ES-I3 (cell line): Measurements from ENCODE around the gene IGBP1.
"Not testable (repeated sequence)": the region's sequence is repeated elsewhere in the genome, so short reads cannot be mapped to it uniquely, and the experiment has no call there.

Experiments
- H3K36me3 ChIP-seq: 2 replicates; pipeline ENCODE4 v1.6.1; 2013; ENCODE audit warnings: mild to moderate bottlenecking, low read length, control low read depth, moderate library complexity; ENCODE audit not compliant: insufficient read depth
- H3K4me1 ChIP-seq: 2 replicates; pipeline ENCODE4 v1.6.1; 2013; ENCODE audit warnings: mild to moderate bottlenecking, control low read depth, low read length; ENCODE audit not compliant: insufficient read depth
- H3K9ac ChIP-seq: 2 replicates; pipeline ENCODE4 v1.6.1; 2013; ENCODE audit warnings: low read depth, mild to moderate bottlenecking, low read length, moderate library complexity
- H3K9me3 ChIP-seq: 2 replicates; pipeline ENCODE4 v1.6.1; 2013; ENCODE audit warnings: mild to moderate bottlenecking, low read length, moderate library complexity; ENCODE audit not compliant: control insufficient read depth, insufficient read depth

Gene IGBP1

GRCh38 chrX:70176938-70177533, 43.8 kb downstream of the IGBP1 start, which contains the start of gene DGAT2L6:
Gene DGAT2L6 (plus strand): TSS chrX:70177483. CDS start chrX:70177583, 100 bp downstream.
- no peaks in the 10 kb centered on the region for H3K36me3 ChIP-seq
- H3K9me3 ChIP-seq: no peaks in the 10 kb centered on the region
- peaks cover 28% of the 10 kb centered on the region for H3K4me1 ChIP-seq
- no peak within 1 kb of the TSS for H3K9ac ChIP-seq

- Histone ChIP-seq H3K9me3 (no peaks in the 10 kb centered on the region), H3K36me3 (no peaks in the 10 kb centered on the region), H3K4me1 (no peaks in the 10 kb centered on the region), H3K9ac (no peak overlapping the region)
Measured at GRCh38 chrX:70183091-70183490, 49.8 kb downstream of the IGBP1 start.

DNA sequence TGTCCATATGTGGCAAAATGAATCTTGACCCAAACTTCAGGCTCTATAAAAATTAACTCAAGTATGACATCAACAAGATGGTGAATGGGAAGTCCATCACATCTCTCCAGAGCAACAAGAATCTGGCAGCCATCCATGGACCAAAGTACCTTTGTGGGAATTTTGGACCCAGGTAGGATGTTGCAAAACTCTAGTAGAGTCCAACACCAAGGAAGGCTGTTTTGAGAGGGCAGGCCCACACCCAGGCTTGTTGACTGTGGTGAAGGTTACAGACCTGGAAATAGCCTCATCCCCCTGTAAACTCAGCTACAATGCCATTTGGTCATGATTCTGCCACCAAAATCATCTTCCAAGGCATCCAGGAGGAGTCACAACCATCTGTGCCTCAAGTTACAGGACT, 57.0 kb downstream of the IGBP1 start:
- Histone ChIP-seq H3K36me3 (no peaks in the 10 kb centered on the region), H3K9ac (no peak overlapping the region), H3K9me3 (no peaks in the 10 kb centered on the region), H3K4me1 (no peaks in the 10 kb centered on the region)

DNA sequence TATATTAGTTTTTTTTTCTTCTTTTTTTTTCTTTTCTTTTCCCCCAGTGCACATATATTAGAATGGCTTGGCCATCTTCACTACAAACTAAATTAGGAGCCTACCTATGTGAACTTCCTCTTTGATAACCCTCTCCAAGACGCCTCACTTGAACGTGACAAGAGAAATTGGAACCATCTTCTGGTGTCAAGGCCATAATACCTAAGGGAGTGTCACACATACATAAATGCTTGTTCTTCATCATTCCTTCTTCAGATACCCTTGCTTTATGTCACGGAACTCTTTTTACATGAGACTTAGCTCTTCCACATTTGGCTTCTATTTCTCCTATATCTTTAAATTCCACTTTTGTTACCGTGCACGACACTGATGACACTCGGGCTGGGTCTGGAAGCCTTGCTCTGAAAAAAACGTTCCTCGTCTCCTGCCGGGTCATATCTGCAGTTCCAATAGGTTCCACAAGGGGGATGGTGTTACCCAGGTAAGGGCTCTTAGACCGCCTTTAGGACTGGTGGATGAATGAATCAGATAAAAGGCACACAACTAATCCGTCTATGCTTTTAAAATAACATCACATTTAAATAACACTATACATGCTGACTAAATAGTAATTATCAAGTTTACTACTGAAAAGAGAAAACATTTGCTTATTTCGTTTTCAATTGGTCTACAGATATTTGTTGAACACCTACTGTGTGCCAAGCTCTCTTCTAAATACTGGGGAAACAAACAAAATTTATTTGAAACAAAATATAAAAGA, 63.9 kb downstream of the IGBP1 start:
- no peaks in the 10 kb centered on the region for H3K9me3 ChIP-seq
- no peaks in the 10 kb centered on the region for H3K4me1 ChIP-seq
- no peaks in the 10 kb centered on the region for H3K36me3 ChIP-seq
- H3K9ac ChIP-seq: no peak overlapping the region

DNA sequence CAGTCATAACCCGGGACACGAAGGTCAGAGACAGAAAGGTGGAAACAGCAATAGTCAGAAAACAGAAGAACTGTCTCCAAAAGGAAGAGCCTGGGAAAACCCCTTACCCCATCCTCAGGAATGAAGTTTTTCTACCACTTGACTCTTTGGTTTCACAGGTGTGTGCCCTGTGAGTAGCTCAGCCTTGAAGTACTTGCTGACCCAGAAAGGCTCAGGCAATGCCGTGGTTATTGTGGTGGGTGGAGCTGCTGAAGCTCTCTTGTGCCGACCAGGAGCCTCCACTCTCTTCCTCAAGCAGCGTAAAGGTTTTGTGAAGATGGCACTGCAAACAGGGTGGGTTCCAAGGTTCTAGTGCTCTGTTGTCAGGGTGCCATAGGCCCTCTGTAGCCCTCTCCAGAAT, 68.5 kb downstream of the IGBP1 start:
- no peak overlapping the region for H3K9ac ChIP-seq
- H3K9me3 ChIP-seq: no peaks in the 10 kb centered on the region; the same call in 1 of the 2 replicates
- H3K4me1 ChIP-seq: no peaks in the 10 kb centered on the region
- H3K36me3 ChIP-seq: no peaks in the 10 kb centered on the region

DNA sequence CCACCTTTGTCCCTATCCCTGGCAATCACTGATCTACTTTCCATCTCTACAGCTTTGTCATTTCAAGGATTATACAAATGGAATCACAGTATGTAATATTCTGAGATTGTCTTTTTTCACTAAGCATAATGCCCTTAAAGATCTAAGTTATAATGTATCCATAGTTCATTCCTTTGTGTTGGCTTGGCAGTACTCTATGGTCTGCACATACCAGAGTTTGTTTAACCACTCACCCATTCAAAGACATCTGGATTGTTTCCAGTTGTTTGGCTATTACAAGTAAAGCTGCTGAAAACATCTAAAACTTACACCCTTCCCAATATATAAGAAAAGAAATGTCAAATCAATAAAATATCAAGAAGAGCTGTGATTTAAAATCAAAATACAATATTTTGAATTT, 75.2 kb downstream of the IGBP1 start:
- H3K4me1 ChIP-seq: no peaks in the 10 kb centered on the region
- H3K36me3 ChIP-seq: no peaks in the 10 kb centered on the region
- H3K9ac ChIP-seq: no peak overlapping the region
- H3K9me3 ChIP-seq: no peaks in the 10 kb centered on the region; the same call in 1 of the 2 replicates

DNA sequence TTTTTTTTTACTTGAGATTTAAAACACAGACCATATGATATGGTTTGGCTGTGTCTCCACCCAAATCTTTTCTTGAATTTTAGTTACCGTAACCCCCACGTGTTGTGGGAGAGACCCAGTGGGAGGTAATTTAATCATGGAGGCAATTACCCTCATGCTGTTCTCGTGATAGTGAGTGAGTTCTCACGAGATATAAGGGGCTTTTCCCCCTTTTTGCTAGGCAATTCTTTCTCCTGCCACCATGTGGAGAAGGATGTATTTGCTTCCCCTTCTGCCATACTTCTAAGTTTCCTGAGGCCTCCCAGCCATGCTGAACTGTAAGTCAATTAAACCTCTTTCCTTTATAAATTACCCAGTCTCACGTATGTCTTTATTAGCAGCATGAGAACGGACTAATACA, 76.3 kb downstream of the IGBP1 start:
- not testable (repeated sequence) for H3K36me3 ChIP-seq

More for the DNA sequence above, 76.3 kb downstream of the IGBP1 start:
- not testable (repeated sequence) for H3K9me3 ChIP-seq, H3K9ac ChIP-seq, H3K4me1 ChIP-seq
